Activated CD8-positive, alpha-beta T cell treated with anti-CD3 and anti-CD28 coated beads for 36 hours (primary cell): Measurements from ENCODE around the gene AKR1A1. TPM values are rescaled to one million over a fixed set of nuclear protein-coding genes. Genes with fewer than 3 reads are reported as not detected.

Experiments used
- ATAC-seq: fragments of 200-7000 bp; cut with Tn5 transposase; one replicate; pipeline ENCODE4 v1.10.0; 2021; ENCODE audit warnings: mild to moderate bottlenecking, moderate library complexity
- CTCF ChIA-PET: fragments of 350-600 bp; sonication (Branson Sonifier 250); formaldehyde crosslinking; loops from one replicate; lab custom pipeline; 2021; ENCODE audit warnings: antibody characterized with exemption; lab: Charles Lee
- POLR2A ChIA-PET: fragments of 350-600 bp; sonication (Branson Sonifier 250); formaldehyde crosslinking; loops from one replicate; lab custom pipeline; 2021; ENCODE audit warnings: antibody characterized with exemption; lab: Charles Lee
- DNase-seq: peaks from one replicate; pipeline ENCODE4 v3.0.0-alpha.2; 2020
- H3K27ac Mint-ChIP-seq: one replicate; pipeline ENCODE4 v1.8.0; 2021; ENCODE audit warnings: mild to moderate bottlenecking, mixed read lengths
- H3K27me3 Mint-ChIP-seq: one replicate; pipeline ENCODE4 v1.8.0; 2021; ENCODE audit warnings: mixed read lengths
- H3K36me3 Mint-ChIP-seq: one replicate; pipeline ENCODE4 v1.8.0; 2021; ENCODE audit warnings: low read depth, mixed read lengths
- H3K4me1 Mint-ChIP-seq: one replicate; pipeline ENCODE4 v1.8.0; 2021; ENCODE audit warnings: low read depth, mixed read lengths
- H3K4me3 Mint-ChIP-seq: one replicate; pipeline ENCODE4 v1.8.0; 2021; ENCODE audit warnings: mild to moderate bottlenecking, moderate library complexity, mixed read lengths
- H3K9me3 Mint-ChIP-seq: one replicate; pipeline ENCODE4 v1.8.0; 2021; ENCODE audit warnings: mixed read lengths
- CTCF ChIP-seq: fragments of 200-600 bp; IDR thresholded peaks from one replicate; pipeline ENCODE4 v1.8.0; 2022; ENCODE audit warnings: antibody characterized with exemption, mild to moderate bottlenecking
- intact Hi-C: fragments of 100-400 bp; cut with micrococcal nuclease; formaldehyde crosslinking; loops from one replicate; pipeline ENCODE4 v1.10.0; 2022
- total RNA-seq, 2 experiments: library from RNA; stranded (reverse); gene quantifications; one replicate each; pipeline ENCODE4 v1.2.3, GENCODE V29; 2021

Gene AKR1A1
- total RNA-seq, 2 experiments from 2014 or later = 184 to 186 TPM

- Mint-ChIP-seq H3K9me3 (no peaks in the 10 kb centered on the region), H3K4me3 (no peak overlapping the region), H3K36me3 (peaks cover 37% of the 10 kb centered on the region), H3K4me1 (peaks cover 4% of the 10 kb centered on the region), H3K27ac (no peak overlapping the region), H3K27me3 (no peaks in the 10 kb centered on the region)
- ATAC-seq (no peak), DNase-seq (no peak)
- POLR2A ChIA-PET = interaction anchor here (0.7 to 5.6 kb wide), 8 partner anchors 13 to 59 kb away, joined by 3 to 35 read pairs (median 5); partner anchors contain the start of genes AKR1A1, NASP and PRDX1
- intact Hi-C loops = no loop called here
- no peak for TF ChIP-seq CTCF
- CTCF ChIA-PET = interaction anchor here (0.9 to 7.8 kb wide), 3 partner anchors 48 to 206 kb away, joined by 4 to 135 read pairs (median 68); partner anchors contain the start of gene PRDX1
Measured at GRCh38 chr1:45566722-45567121, 16.1 kb downstream of the AKR1A1 start.

- Mint-ChIP-seq H3K4me3 (no peak overlapping the region), H3K27ac (no peak overlapping the region), H3K36me3 (peaks cover 33% of the 10 kb centered on the region), H3K27me3 (no peaks in the 10 kb centered on the region), H3K9me3 (no peaks in the 10 kb centered on the region), H3K4me1 (no peaks in the 10 kb centered on the region)
- TF ChIP-seq CTCF = no peak
- intact Hi-C loops = no loop called here
- CTCF ChIA-PET = interaction anchor here (1.0 to 7.8 kb wide), 11 partner anchors 13 to 210 kb away, joined by 3 to 135 read pairs (median 23); partner anchors contain the start of genes CCDC163, MMACHC, NASP and PRDX1
- DNase-seq = no peak
- POLR2A ChIA-PET = interaction anchor here (0.9 to 5.6 kb wide), 13 partner anchors 10 to 228 kb away, joined by 3 to 35 read pairs (median 6); partner anchors contain the start of genes AKR1A1, MUTYH, NASP and PRDX1
- ATAC-seq = no peak
Measured at GRCh38 chr1:45567911-45568310, 17.3 kb downstream of the AKR1A1 start.

- H3K36me3 Mint-ChIP-seq = peaks cover 31% of the 10 kb centered on the region
- H3K9me3 Mint-ChIP-seq = no peaks in the 10 kb centered on the region
- H3K27ac Mint-ChIP-seq = no peak overlapping the region
- ChIA-PET CTCF (interaction anchor here (1.0 to 7.8 kb wide), 14 partner anchors 10 to 265 kb away, joined by 3 to 135 read pairs (median 18); partner anchors contain the start of genes CCDC163, MMACHC, MUTYH and NASP), POLR2A (interaction anchor here (0.9 to 5.6 kb wide), 12 partner anchors 10 to 228 kb away, joined by 3 to 35 read pairs (median 8); partner anchors contain the start of genes AKR1A1, MUTYH, NASP and PRDX1)
- DNase-seq (no peak), ATAC-seq (no peak)
- no peak for TF ChIP-seq CTCF
- intact Hi-C loops = no loop called here
- H3K27me3 Mint-ChIP-seq = no peaks in the 10 kb centered on the region
- H3K4me3 Mint-ChIP-seq = no peak overlapping the region
- no peaks in the 10 kb centered on the region for H3K4me1 Mint-ChIP-seq
Measured at GRCh38 chr1:45568421-45568820, 17.8 kb downstream of the AKR1A1 start.

- Mint-ChIP-seq H3K27me3 (no peaks in the 10 kb centered on the region), H3K4me1 (no peaks in the 10 kb centered on the region), H3K36me3 (peaks cover 22% of the 10 kb centered on the region), H3K4me3 (no peak overlapping the region), H3K27ac (no peak overlapping the region), H3K9me3 (no peaks in the 10 kb centered on the region)
- ATAC-seq (no peak), DNase-seq (no peak)
- POLR2A ChIA-PET = interaction anchor here (0.7 to 5.6 kb wide), 7 partner anchors 14 to 69 kb away, joined by 3 to 35 read pairs (median 16); partner anchors contain the start of genes AKR1A1, NASP and PRDX1
- CTCF ChIA-PET = interaction anchor here (0.6 to 7.8 kb wide), 25 partner anchors 12 to 266 kb away, joined by 3 to 135 read pairs (median 8); partner anchors contain the start of genes AKR1A1, CCDC163, MMACHC and MUTYH
- no peak for TF ChIP-seq CTCF
- intact Hi-C loops = no loop called here
Measured at GRCh38 chr1:45569571-45569961, 18.9 kb downstream of the AKR1A1 start.
